Activated T-cell treated with anti-CD3 and anti-CD28 coated beads, Interleukin-2, amount 50 U/mL, for 4 hours (primary cell): ENCODE results near the gene KLHL29. TPM values are rescaled to one million over a fixed set of nuclear protein-coding genes. Genes with fewer than 3 reads are reported as not detected.

Experiments
- ATAC-seq, 2 donors: fragments of 200-7000 bp; cut with Tn5 transposase; one replicate each; pipeline ENCODE4 v1.10.0; 2021
- DNase-seq: peaks from one replicate; pipeline ENCODE4 v3.0.0-alpha.2; 2020
- H3K27me3 Mint-ChIP-seq: one replicate; pipeline ENCODE4 v1.8.0; 2021; ENCODE audit warnings: low read depth, mixed read lengths
- H3K36me3 Mint-ChIP-seq: one replicate; pipeline ENCODE4 v1.8.0; 2022; ENCODE audit warnings: mixed read lengths; ENCODE audit not compliant: insufficient read depth
- H3K4me1 Mint-ChIP-seq: one replicate; pipeline ENCODE4 v1.8.0; 2021; ENCODE audit warnings: low read depth, mixed read lengths
- H3K4me3 Mint-ChIP-seq: one replicate; pipeline ENCODE4 v1.8.0; 2021; ENCODE audit warnings: mild to moderate bottlenecking, moderate library complexity, mixed read lengths
- H3K9me3 Mint-ChIP-seq: one replicate; pipeline ENCODE4 v1.8.0; 2021; ENCODE audit warnings: mixed read lengths
- total RNA-seq, 3 donors: library from RNA; stranded (reverse); gene quantifications; one replicate each; pipeline ENCODE4 v1.2.1, GENCODE V29; 2021

Gene KLHL29
- total RNA-seq, 3 donors from 2014 or later: 0.82 to 1.5 (median 1.1) TPM

DNA sequence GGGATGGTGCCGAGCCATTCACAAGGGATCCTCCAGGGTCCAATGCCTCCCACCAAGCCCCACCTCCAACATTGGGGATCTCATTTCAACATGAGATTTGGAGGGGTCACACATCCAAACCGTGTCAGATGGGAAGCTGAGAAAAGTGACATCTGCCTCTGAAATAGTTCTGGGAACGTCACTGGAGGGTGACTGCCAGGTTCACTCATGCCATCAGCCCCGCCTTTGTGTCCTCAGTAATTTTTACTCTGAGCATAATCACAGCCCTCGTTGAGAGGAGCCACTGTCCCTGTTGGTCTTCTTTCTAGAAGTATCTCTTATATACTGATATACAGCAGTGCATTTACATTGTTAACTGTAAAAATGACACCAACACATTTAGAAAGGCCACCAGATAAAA, 67.4 kb downstream of the KLHL29 start:
- peaks cover 27% of the 10 kb centered on the region for H3K4me1 Mint-ChIP-seq
- no peak overlapping the region for H3K4me3 Mint-ChIP-seq
- no peaks in the 10 kb centered on the region for H3K36me3 Mint-ChIP-seq
- no peaks in the 10 kb centered on the region for H3K9me3 Mint-ChIP-seq
- DNase-seq: no peak
- no peak for ATAC-seq
- peaks cover 3% of the 10 kb centered on the region for H3K27me3 Mint-ChIP-seq

DNA sequence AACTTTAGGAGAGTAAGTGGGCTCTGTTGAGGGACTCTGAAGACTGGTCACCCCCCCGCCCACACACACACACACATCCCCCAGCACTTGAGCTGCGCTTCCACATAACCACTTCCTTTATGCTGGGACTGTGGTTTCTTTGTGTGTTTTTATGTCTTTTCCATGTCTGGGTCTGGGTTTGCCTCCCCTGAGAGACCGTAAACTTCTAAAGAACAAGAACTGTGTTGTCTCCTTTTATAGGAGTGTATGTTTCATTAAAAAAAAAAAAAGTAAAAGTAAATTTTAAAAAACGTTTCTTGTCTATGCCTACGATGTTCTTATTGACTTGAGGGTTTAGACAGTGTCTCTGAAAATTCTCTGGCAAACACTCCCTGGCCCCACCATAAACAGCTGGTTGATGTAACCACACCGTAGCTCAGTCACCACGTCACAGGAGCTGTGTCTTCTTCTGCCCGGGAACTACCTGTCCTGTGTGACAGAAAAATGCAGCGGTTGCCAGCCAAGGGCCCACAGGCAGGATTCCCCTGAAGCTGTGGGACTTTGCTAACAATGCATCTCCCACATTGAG, 68.0 kb downstream of the KLHL29 start:
- ATAC-seq (peak; percentile 52 to 54), DNase-seq (no peak)
- H3K4me3 Mint-ChIP-seq: peak overlapping the region; percentile 62
- H3K4me1 Mint-ChIP-seq: peaks cover 27% of the 10 kb centered on the region
- peaks cover 3% of the 10 kb centered on the region for H3K27me3 Mint-ChIP-seq
- H3K9me3 Mint-ChIP-seq: no peaks in the 10 kb centered on the region
- no peaks in the 10 kb centered on the region for H3K36me3 Mint-ChIP-seq

- DNase-seq: no peak
- Mint-ChIP-seq H3K36me3 (no peaks in the 10 kb centered on the region), H3K4me3 (peak overlapping the region; percentile 62), H3K9me3 (no peaks in the 10 kb centered on the region), H3K4me1 (peaks cover 27% of the 10 kb centered on the region), H3K27me3 (peaks cover 3% of the 10 kb centered on the region)
- no peak for ATAC-seq
Observed at GRCh38 chr2:23453432-23453831, 68.5 kb downstream of the KLHL29 start.

- peaks cover 27% of the 10 kb centered on the region for H3K4me1 Mint-ChIP-seq
- no peak overlapping the region for H3K4me3 Mint-ChIP-seq
- H3K9me3 Mint-ChIP-seq: no peaks in the 10 kb centered on the region
- ATAC-seq: no peak
- DNase-seq: no peak
- peaks cover 3% of the 10 kb centered on the region for H3K27me3 Mint-ChIP-seq
- no peaks in the 10 kb centered on the region for H3K36me3 Mint-ChIP-seq
Observed at GRCh38 chr2:23453836-23454460, 69.0 kb downstream of the KLHL29 start.

- DNase-seq: no peak
- H3K36me3 Mint-ChIP-seq: no peaks in the 10 kb centered on the region
- no peak overlapping the region for H3K4me3 Mint-ChIP-seq
- no peak for ATAC-seq
- peaks cover 3% of the 10 kb centered on the region for H3K27me3 Mint-ChIP-seq
- H3K9me3 Mint-ChIP-seq: no peaks in the 10 kb centered on the region
- H3K4me1 Mint-ChIP-seq: peaks cover 27% of the 10 kb centered on the region
Observed at GRCh38 chr2:23454501-23455120, 69.6 kb downstream of the KLHL29 start.

GRCh38 chr2:23456396-23456795, 71.4 kb downstream of the KLHL29 start:
- DNase-seq (no peak), ATAC-seq (no peak)
- Mint-ChIP-seq H3K4me3 (no peak overlapping the region), H3K9me3 (no peaks in the 10 kb centered on the region), H3K4me1 (peaks cover 27% of the 10 kb centered on the region), H3K36me3 (no peaks in the 10 kb centered on the region), H3K27me3 (peaks cover 3% of the 10 kb centered on the region)

DNA sequence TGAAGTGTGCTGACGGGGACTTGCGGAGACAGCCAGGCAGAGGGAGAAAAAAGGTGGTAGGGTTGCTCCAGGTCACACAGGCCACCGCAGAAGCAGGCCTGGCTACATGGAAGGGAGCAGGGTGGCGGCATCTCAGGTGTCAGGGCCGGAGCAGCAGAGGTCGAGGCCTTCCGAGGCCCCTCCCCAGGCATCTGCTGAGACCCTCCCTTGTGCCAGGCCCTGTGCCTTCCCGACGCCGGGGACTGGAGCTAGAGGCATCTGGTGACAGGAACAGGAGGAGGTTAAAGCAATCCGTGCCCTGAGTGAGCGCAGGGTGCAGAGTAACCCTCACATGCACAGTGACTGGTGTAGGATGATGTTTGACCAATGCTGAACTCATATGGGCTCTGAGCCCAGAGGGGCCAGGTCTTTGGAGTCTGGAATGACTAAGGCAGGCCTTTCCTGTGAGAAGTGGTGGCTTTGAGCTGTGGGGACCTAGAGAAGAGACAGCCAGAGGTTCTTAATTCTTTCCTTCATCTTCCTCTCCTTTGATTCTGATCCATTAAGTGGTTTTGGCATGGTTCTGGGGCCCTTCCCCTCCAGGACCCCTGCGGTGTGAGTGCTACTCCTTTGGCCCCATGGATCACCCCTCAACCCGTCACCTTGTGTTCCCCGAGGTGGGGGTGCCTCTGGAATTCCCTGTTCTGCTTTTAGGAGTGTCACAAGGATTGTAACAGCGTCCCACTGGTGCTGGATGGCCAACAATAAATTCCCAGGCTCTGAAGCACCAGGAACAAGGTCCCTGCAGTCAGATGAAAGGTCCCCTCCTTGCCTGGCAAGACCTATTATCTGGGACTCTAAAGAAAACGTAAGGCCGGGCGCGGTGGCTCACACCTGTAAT, 72.1 kb downstream of the KLHL29 start:
- peaks cover 27% of the 10 kb centered on the region for H3K4me1 Mint-ChIP-seq
- DNase-seq (no peak), ATAC-seq (no peak)
- peaks cover 3% of the 10 kb centered on the region for H3K27me3 Mint-ChIP-seq
- H3K36me3 Mint-ChIP-seq: no peaks in the 10 kb centered on the region
- H3K4me3 Mint-ChIP-seq: no peak overlapping the region
- H3K9me3 Mint-ChIP-seq: no peaks in the 10 kb centered on the region

DNA sequence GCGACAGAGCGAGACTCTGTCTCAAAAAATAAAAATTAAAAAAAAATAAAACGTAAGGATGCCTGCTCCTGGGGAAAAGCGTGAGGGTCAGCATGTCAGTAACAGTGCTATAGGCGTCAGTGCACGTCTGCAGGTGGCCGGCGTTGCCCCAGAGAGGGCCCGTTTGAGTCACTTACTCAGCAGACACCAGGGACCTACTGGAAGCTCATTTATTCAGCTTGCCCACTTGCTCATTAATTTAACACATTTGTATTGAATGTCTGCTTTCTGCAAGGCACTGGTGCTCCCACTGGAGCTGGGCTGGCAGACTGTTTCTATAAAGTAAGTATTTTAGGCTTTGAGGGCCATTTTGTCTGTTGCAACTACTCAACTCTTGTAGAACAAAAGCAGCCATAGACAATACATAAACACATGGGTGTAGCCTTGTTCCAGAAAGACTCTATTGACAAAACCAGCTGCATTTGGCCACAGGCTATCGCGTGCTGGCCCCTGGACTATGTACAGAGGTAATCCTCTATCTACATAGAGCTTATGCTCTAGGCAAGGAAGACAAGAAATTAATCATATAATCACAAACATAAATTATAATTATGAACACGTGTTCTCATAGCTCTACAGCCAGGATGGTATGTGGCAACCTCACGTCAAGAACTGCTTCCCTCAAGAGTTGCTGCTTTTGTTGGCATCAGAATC, 73.2 kb downstream of the KLHL29 start:
- H3K4me1 Mint-ChIP-seq: peaks cover 17% of the 10 kb centered on the region
- no peak for DNase-seq
- no peaks in the 10 kb centered on the region for H3K36me3 Mint-ChIP-seq
- H3K4me3 Mint-ChIP-seq: no peak overlapping the region
- no peak for ATAC-seq
- peaks cover 3% of the 10 kb centered on the region for H3K27me3 Mint-ChIP-seq
- no peaks in the 10 kb centered on the region for H3K9me3 Mint-ChIP-seq

DNA sequence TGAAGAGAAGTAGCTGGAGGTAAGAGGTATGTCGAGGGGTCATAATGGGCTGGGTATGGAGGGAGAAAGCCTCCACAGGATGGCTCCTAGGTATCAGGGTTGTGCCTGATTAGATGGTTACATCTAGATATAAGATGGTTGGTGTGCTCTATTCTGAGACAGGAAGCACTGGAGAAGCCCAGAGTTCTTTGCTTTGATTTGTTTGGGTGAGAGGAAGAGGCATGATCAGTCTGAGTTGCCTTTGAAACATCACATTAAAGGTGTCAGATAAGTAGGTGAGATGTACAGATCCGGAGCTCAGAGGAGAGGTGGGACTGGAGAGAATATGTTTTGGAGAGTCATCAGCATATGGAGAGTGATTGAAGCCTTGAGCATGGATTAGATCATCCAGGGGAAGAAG, 74.1 kb downstream of the KLHL29 start:
- H3K27me3 Mint-ChIP-seq: peaks cover 3% of the 10 kb centered on the region
- H3K36me3 Mint-ChIP-seq: no peaks in the 10 kb centered on the region
- no peak for ATAC-seq
- H3K9me3 Mint-ChIP-seq: no peaks in the 10 kb centered on the region
- no peak for DNase-seq
- no peak overlapping the region for H3K4me3 Mint-ChIP-seq
- H3K4me1 Mint-ChIP-seq: peaks cover 9% of the 10 kb centered on the region

DNA sequence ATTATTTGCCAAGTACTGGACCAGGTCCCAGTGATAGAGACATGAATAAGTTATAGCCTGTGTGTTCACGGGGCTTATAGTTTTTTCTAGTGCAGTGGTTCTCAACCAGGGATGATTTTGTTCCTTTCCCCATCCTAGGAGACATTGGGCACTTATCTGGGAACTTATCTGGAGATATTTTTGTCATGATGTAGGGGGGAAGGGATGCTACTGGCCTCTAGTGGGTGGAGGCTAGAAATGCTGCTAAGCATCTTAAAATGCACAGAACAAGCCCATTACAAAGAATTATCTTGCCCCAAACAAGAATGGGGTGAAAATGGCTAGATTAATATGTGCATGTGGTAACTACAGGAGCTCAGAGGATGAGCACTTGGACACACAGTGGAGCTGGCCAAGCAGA, 75.2 kb downstream of the KLHL29 start:
- DNase-seq (no peak), ATAC-seq (no peak)
- H3K9me3 Mint-ChIP-seq: no peaks in the 10 kb centered on the region
- H3K4me3 Mint-ChIP-seq: no peak overlapping the region
- peaks cover 2% of the 10 kb centered on the region for H3K27me3 Mint-ChIP-seq
- H3K36me3 Mint-ChIP-seq: no peaks in the 10 kb centered on the region
- no peaks in the 10 kb centered on the region for H3K4me1 Mint-ChIP-seq

- ATAC-seq: no peak
- Mint-ChIP-seq H3K9me3 (no peaks in the 10 kb centered on the region), H3K27me3 (peaks cover 6% of the 10 kb centered on the region), H3K4me1 (no peaks in the 10 kb centered on the region), H3K4me3 (no peak overlapping the region), H3K36me3 (no peaks in the 10 kb centered on the region)
- DNase-seq: no peak
Observed at GRCh38 chr2:23460993-23461392, 76.0 kb downstream of the KLHL29 start.

GRCh38 chr2:23464156-23464555, 79.2 kb downstream of the KLHL29 start:
- no peak for ATAC-seq

DNA sequence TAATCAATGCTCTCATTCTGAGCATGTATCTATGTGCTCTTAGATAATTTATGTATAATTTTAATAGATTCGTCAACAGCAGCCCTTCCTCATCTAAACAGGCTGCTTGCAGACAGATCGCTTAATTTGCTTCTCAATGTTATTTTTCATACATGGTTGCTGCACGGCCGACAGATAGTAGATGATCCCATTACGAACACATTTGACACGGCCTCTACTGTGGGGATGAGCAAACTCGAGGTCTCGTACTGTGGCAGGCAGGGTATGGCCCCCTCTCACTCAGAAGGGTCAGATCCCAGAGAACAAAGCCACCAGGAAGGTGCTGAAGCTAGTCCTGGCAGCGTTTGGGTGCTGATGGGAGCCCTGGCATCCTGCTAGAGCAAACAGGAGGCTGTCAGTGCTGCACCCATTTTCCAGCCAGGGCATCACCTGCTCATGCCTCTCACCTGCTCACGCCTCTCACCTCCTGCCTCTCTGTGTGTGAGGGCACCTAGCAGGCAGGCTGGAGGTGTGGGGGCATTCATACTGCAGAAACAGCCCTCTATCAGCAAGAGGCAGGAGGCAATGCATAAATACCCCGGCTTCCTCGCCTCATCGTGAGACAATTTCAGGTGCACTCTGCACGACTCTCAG, 80.0 kb downstream of the KLHL29 start:
- DNase-seq (no peak), ATAC-seq (no peak)
- H3K9me3 Mint-ChIP-seq: no peaks in the 10 kb centered on the region
- H3K27me3 Mint-ChIP-seq: peaks cover 31% of the 10 kb centered on the region
- H3K4me1 Mint-ChIP-seq: no peaks in the 10 kb centered on the region
- H3K36me3 Mint-ChIP-seq: no peaks in the 10 kb centered on the region
- H3K4me3 Mint-ChIP-seq: no peak overlapping the region

More at GRCh38 chr2:23464156-23464555, 79.2 kb downstream of the KLHL29 start:
- Mint-ChIP-seq H3K36me3 (no peaks in the 10 kb centered on the region), H3K27me3 (peaks cover 25% of the 10 kb centered on the region), H3K9me3 (no peaks in the 10 kb centered on the region), H3K4me1 (no peaks in the 10 kb centered on the region), H3K4me3 (no peak overlapping the region)
- DNase-seq: no peak

DNA sequence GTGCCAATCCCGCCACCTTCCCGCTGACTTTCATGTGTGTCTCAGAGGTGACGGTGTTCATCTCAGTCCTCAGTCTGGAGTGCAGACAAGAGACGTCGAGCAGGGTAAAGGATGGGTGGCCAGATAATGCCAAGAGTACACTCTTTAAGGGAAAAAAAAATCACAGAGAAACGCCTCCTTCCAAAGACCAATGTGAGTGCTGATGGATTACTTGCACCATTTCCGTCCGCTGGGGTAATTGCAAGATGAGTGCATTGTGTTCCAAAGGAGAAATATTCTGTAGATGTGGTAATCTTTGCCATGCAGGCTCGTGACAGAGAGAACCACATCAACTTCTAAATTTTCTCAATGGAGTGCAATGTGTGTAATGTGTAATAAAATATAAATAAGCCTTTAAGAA, 81.0 kb downstream of the KLHL29 start:
- no peak for ATAC-seq
- DNase-seq: no peak
- Mint-ChIP-seq H3K4me3 (no peak overlapping the region), H3K4me1 (no peaks in the 10 kb centered on the region), H3K27me3 (peaks cover 35% of the 10 kb centered on the region), H3K9me3 (no peaks in the 10 kb centered on the region), H3K36me3 (no peaks in the 10 kb centered on the region)
